GM12874 (cell line): ENCODE data around the gene TMEM229A.

Source experiments
- TF ChIP-seq, protein P1 (sequence below): IDR thresholded peaks from 2 replicates; pipeline ENCODE4 v1.5.1; 2011; ENCODE audit warnings: low read depth, mild to moderate bottlenecking, control low read depth, low read length, moderate library complexity; ENCODE audit not compliant: insufficient read depth

The TMEM229A gene

DNA sequence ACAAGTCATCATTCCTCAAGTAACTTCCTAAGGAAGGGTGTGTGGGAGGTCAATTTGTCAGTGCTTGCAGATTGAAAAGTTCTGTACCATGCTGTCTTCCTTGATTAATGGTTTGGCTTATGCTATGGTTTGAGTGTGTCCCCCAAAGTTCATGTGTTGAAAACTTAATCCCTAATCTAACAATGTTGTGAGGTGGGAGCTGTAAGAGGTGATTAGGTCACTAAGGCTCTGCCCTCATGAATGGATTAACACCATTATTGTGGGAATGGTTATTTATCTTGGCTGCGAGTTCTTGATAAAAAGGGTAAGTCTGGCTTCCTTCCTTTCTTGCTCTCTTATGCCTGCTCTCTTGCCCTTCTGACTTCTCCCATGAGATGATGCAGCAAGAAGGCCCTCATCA is 29.3 kb upstream of the TMEM229A start:
- TF ChIP-seq, protein P1, sequence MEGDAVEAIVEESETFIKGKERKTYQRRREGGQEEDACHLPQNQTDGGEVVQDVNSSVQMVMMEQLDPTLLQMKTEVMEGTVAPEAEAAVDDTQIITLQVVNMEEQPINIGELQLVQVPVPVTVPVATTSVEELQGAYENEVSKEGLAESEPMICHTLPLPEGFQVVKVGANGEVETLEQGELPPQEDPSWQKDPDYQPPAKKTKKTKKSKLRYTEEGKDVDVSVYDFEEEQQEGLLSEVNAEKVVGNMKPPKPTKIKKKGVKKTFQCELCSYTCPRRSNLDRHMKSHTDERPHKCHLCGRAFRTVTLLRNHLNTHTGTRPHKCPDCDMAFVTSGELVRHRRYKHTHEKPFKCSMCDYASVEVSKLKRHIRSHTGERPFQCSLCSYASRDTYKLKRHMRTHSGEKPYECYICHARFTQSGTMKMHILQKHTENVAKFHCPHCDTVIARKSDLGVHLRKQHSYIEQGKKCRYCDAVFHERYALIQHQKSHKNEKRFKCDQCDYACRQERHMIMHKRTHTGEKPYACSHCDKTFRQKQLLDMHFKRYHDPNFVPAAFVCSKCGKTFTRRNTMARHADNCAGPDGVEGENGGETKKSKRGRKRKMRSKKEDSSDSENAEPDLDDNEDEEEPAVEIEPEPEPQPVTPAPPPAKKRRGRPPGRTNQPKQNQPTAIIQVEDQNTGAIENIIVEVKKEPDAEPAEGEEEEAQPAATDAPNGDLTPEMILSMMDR, result no peak

DNA sequence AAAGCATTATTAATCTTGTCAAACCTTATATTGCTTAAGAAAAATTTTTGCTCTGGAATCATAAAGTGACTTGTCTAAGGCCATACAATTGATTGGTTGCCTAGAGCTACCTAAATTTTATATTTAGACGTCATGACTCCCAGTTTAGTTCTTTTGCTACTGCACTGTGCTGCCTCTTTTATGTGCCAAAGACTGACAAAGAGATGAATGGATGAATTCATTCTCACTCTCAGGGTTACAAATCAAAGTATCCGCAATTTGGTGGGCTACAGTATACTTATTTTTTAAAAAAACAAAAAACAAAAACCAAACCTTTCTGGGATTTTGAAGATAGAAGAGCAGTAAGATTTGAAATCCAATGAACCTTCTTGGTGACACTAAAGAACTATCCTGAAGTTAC is 27.7 kb upstream of the TMEM229A start:
- TF ChIP-seq, protein P1, result no peak

DNA sequence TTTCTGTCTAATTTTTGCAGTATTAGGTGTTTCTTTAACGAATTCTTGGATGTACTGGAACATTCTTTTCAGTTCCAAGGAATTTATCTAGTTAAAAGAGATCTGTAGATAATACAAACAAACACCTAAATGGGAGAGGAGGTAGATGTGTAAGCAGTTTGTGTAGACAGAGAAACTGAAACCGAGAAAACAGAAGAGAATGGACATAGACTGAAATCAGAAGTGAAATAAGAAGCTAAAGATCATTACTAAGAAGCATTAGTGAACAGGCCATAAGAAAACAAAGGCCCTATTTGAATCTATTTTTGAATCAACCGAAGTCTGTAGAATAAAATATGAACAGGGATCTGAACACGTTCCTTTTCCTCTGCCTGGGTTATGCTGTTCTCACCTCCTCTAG is 26.5 kb upstream of the TMEM229A start:
- TF ChIP-seq, protein P1, result no peak

DNA sequence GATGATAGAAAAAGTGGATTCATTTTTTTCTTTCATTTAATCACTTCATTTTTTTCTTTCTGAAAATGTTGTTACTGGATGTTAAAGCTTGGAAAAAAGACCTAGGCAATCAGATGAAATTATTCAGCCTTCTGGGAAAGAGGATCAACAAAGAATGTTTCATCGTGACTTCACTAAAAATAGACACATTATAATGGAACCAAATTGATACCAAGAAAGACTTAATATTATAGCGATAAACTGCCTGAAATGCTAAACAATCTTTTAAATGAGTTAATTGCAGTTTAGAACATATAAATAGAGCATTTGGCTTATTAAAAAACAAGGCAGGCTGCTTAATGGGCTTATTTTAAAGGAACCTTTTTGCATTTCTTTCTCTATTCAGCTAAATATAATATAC is 25.6 kb upstream of the TMEM229A start:
- TF ChIP-seq, protein P1, result no peak

DNA sequence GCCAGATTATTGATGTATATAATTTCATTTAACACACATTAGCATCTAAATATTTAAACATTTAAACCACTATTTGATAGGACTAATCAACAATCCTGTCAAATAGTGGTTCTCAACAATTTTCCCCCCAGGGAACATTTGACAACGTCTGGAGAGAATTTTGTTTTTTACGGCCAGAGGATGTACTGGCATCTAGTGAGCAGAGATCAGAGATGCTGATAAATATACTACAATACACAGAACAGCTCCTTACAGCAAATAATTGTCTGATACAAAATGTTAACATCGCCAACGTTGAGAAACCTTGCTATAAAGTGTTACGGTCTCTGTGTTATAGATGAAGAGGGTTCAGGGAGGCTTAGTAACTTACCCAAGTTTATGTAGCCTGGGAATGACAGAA is 25.0 kb upstream of the TMEM229A start:
- TF ChIP-seq, protein P1, result no peak

DNA sequence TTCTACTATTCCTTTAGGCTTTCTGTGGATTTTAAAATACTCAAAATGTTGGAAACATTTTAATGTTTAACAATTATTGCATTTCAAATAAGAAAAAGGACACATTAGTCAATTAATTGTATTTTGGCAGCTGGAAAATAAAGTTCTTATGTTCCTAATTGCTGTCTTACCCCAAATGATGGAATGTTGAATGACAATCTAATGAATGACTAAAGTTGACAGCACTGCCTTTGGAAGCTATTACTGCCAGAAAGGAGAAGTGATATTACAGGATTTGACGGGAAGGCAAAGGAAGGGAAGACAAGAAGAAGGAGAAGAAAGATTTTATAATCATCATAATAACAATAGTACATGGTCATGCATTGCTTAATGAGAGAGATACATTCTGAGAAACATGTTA is 23.4 kb upstream of the TMEM229A start:
- TF ChIP-seq, protein P1, result no peak

DNA sequence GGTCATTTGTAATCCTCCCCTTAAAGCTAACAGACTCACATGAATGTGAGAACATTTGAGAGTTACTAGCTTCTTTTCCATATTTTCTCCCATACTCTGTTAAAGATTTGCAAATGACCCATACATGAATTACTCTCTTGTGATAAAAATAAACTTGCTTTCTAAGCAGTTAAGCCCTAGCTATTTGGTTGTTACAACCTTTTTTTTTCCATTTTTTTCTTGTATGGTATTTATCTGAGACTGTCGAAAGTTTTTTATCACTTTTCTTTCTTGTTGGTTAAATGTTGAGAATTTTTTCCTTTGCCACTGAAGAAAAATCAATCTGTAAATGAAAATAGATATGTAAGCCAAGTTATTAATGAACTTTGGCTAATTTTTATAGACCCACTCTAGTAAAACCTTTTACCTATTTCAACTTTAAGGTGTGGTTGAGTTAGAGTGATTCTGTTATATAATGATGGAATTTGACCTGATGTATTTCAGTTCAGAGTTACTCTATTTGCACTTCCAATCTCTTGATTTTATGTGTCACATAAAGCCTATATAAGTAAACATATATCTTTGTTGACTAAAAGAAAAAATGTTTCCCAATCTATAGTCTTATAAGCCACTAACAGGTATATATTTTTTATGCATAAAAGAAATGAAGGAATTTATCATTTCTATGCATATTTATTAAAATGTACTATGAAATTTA is 19.0 kb upstream of the TMEM229A start:
- TF ChIP-seq, protein P1, result no peak

DNA sequence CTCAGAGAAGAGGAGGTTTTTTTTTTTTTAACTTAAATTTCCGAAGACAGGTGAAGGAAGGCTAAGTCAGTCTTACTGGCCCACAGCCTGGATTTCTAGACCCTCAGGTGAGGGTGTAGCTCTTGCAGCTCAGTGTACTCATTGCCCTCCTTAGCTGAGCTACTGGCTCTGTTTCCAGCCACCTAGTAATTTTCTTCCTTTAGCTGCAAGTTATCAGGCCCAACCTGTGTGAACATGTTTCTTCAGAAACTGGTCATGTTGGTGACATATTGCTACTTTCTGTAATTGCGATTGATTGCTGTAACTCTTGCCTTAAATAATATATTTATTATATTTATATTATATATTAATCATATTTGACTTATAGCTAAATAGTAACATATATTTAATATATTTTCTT is 10.0 kb upstream of the TMEM229A start:
- TF ChIP-seq, protein P1, result no peak
